Breast epithelium (tissue), 3 donors: Measurements from ENCODE around the gene ACSL5.

Experiments used
- POLR2AphosphoS5 ChIP-seq, 3 donors: sonication (generic); formaldehyde crosslinking; IDR thresholded peaks; one replicate each; pipeline ENCODE4 v1.6.1; 2017; ENCODE audit warnings: antibody characterized with exemption in 3 of 3
- TF ChIP-seq, protein P1 (sequence below), 3 donors: fragments of 450-650 bp; IDR thresholded peaks; one replicate each; pipeline ENCODE4 v1.5.1; 2016 to 2017; ENCODE audit warnings: antibody characterized with exemption in 3 of 3, mild to moderate bottlenecking in 3 of 3, moderate library complexity in 3 of 3

DNA sequence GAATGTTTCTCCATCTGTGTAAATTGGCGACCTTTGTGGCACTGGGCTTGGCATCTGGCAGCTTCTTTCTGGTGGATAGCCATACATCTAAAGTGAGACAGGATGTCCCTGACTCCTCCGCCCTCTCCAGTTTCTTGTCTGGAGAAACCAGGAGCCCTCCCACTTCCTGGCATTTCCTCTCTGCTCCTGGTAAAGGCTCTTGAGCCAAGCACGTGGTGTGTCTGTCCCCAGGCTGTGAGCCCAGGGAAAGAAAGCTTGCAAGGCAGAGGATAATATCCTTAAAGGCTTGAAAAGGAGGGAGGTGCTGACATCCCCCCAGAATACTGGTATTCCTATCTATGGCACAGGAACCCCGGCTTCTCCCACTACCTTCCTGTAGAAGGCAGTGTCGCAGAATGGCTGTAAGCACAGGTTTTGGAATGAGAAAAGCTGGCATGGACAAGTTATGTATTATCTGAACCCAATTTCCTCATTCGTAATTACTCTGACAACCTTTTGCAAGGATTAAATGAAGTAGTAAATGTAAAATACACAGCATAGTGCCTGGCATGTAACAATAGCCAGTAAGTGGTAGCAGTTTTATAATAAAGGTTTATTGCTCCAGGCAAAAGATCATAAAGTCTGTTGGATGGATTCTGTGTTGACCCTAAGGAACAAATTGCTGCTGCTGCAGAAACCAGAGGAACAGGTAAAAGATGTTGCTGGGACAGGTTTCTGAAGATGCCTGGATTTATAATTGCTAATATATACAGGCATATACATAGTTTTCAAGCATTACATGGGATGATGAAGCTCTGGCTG is 11.8 kb upstream of the ACSL5 start:
- TF ChIP-seq POLR2AphosphoS5 (IDR thresholded peaks at IDR 0.05): peak; percentile 14 to 27 (median 19)
- TF ChIP-seq, protein P1, sequence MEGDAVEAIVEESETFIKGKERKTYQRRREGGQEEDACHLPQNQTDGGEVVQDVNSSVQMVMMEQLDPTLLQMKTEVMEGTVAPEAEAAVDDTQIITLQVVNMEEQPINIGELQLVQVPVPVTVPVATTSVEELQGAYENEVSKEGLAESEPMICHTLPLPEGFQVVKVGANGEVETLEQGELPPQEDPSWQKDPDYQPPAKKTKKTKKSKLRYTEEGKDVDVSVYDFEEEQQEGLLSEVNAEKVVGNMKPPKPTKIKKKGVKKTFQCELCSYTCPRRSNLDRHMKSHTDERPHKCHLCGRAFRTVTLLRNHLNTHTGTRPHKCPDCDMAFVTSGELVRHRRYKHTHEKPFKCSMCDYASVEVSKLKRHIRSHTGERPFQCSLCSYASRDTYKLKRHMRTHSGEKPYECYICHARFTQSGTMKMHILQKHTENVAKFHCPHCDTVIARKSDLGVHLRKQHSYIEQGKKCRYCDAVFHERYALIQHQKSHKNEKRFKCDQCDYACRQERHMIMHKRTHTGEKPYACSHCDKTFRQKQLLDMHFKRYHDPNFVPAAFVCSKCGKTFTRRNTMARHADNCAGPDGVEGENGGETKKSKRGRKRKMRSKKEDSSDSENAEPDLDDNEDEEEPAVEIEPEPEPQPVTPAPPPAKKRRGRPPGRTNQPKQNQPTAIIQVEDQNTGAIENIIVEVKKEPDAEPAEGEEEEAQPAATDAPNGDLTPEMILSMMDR (IDR thresholded peaks at IDR 0.05): no peak
